HG02970 (cell line): ENCODE results near the gene TSEN34.

Experiments
- ATAC-seq: cut with Tn5 transposase; IDR thresholded peaks from one replicate; pipeline ENCODE4 v1.9.1; 2021; ENCODE audit warnings: mild to moderate bottlenecking, moderate library complexity, moderate number of reproducible peaks; ENCODE audit not compliant: unreplicated experiment, low FRiP score

TSEN34 gene

DNA sequence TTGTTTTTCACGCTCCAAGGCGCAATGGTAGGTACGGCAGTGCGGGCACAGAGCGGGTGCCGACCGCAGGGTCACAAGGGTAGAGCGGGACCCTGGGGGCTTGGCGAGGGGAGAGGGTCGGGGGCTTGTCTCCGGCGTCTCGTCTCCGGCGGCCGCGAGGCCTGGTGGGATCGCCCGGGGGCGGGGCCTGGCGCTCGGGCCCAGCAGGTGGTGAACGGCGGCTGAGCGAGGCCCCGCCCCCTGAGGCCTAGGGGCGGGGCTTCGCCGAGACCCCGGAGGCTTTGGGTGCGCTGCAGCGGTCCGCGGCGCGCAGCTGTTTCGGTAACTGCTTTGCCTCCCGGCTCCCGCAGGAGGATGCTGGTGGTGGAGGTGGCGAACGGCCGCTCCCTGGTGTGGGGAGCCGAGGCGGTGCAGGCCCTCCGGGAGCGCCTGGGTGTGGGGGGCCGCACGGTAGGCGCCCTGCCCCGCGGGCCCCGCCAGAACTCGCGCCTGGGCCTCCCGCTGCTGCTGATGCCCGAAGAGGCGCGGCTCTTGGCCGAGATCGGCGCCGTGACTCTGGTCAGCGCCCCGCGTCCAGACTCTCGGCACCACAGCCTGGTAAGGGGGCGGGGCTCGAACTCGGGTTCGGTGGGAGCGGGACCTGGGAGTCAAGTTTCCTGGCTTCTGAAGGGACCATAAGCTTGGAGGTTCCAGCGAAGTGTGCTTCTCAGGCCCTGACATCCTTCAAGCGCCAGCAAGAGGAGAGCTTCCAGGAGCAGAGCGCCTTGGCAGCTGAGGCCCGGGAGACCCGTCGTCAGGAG, at the start of gene TSEN34:
Gene TSEN34, plus strand, starts transcription at position 298 of the 800 bp plus-strand sequence. Its CDS starts 57 bp downstream, at position 355.
- ATAC-seq, result peak; percentile 29

- ATAC-seq, result no peak
Measured at GRCh38 chr19:54141356-54141755, 49.8 kb upstream of the TSEN34 start.

DNA sequence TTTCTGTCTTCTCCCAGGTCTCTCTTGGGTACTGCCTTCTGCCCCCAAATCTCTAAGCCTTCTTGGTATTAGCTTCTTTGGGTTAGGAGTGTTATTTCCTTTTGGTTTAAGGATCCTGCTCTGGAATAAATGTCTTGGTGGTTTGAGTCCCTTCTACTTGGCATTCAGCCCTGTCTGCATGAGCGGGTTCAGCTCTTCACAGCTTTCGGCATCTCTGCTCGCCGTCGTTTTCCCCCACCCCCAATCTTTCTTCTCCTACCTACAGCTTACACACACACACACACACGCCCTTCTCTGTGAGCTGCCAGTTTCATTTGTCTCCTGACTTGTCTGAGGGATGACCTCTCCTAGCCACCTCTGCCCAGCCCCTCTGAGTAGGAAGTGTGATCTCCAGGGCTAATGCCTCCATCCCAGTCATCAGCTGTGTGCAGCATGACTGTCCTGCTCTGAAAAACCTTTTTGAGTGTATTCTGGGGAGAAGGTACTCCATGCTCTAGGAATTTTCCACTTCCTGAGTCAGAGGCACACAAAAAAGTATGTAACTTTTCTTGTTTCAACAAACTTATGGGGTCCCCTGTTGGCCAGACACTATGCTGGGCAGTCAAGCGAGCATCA, 48.8 kb upstream of the TSEN34 start:
- ATAC-seq, result no peak

- no peak for ATAC-seq
Measured at GRCh38 chr19:54145541-54146158, 45.5 kb upstream of the TSEN34 start.

- ATAC-seq, result no peak
Measured at GRCh38 chr19:54147676-54148075, 43.4 kb upstream of the TSEN34 start.

GRCh38 chr19:54148158-54148557, 43.0 kb upstream of the TSEN34 start:
- no peak for ATAC-seq

GRCh38 chr19:54149021-54149812, 41.9 kb upstream of the TSEN34 start:
- ATAC-seq, result no peak

DNA sequence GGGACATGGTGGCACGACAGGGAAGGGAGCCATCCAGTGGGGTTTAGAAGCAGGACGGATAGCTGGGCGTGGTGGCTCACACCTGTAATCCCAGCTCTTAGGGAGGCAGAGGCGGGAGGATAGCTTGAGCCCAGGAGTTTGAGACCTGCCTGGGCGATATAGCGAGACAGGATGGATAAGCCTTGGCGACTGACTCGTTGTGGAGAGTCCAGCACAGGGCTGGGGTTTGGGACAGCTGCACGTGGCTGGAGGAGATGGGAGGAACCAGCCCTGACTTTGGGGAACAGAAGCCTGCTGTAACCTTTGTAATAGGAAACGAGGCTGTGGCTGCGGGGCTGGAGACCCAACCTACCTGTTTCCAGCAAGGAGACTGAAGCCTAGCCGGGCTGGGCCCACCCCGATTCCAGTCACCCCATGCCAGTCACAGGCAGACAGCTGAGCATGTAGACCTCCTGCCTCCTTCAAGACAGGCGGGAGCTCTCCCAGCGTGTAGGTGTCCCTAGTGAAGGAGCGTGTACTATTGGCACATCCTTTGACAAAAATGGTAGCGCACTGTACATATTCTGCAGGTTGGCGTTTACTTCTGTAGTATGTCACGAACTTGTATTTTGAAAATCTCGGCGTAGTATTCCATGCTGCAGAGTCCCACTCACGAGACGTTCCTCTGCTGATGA, 39.6 kb upstream of the TSEN34 start:
- no peak for ATAC-seq

DNA sequence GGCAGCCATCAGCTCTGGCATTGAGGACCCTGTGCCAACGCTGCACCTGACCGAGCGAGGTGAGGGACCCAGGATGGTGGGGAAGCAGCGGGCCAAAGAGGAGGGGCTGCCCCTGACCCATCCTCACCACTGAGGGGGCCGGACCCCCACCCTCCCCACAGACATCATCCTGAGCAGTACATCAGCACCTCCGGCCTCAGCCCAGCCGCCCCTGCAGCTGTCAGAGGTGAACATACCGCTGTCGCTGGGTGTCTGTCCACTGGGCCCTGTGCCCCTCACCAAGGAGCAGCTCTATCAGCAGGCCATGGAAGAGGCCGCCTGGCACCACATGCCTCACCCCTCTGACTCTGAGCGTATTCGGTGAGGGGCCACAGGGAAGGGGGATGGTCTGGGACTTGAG, 38.8 kb upstream of the TSEN34 start:
- no peak for ATAC-seq

- no peak for ATAC-seq
Measured at GRCh38 chr19:54152878-54153524, 38.1 kb upstream of the TSEN34 start.

GRCh38 chr19:54153731-54154326, 37.3 kb upstream of the TSEN34 start:
- ATAC-seq, result no peak

DNA sequence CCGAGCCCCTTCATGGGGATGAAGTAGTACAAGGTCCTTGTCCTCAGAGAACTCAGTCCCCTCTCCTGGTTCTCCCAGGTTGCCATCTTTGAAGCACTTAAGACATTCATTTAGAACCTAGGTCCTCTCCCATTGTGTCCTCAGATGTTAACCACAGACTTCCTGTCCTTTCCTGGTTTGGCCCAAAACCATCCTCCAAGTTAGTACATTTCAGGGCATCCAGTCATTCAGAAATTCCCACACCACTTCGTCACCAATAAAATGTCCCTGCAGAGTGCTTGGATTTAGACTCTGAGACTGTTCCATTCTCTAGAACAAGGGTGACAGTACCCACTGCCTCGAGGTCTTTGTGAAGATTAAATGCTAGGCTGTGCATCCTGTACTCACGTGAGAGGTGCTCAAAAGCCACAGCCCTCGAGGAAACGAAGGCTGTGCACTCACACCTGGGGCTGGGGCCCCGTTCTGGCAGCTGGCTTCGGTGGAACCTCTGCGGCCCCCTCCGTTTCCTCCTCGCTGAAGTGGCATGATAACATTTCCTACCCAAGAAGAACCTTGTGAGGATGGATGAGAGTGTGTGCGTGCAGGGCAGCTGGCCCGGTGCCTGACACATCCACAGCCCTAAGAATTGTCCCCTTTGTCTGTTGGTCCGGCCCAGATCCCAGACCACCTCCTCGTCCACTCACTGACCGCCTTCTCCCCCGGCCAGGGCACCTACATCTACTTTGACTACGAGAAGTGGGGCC, 36.3 kb upstream of the TSEN34 start:
- no peak for ATAC-seq

DNA sequence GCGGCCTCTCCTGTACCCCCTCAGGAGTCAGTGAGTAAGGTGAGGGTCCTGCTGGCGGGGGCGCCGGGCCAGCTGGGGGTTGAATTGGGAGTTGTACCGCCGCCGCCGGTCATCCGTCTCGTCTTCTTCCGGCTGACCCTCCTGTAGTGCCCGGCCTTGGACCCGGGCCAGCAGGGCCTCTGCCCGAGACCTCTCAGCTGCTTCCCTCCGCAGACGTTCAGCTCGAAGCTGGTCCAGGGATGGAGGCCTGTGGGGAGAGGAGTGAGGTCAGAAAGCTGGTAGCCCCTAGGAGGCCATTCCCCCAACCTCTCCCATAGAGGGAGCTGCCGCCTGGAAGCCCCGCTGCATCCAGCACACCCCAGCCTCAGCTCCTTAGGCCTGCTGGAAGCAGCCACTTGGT, 35.4 kb upstream of the TSEN34 start:
- no peak for ATAC-seq

GRCh38 chr19:54156490-54156889, 34.6 kb upstream of the TSEN34 start:
- no peak for ATAC-seq

DNA sequence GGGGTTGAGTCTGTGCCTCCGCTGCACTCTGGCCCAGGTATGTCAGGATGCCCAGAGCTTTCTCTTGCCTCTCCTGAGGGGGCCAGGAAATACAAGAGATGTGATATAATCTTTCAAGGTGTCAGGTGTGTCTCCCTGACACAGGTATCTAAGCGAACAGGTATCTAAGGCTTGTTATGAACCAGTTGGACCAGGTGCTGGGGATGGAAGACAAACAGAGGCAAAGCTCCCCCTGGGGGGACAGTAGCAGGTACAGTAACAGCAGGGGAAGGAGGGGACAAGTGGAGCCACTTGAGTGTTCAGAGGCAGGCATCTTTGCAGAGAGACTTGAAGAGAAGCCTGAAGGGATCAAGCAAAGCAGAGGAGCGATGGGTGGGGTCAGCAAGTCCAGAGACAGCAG, 34.2 kb upstream of the TSEN34 start:
- ATAC-seq, result no peak

DNA sequence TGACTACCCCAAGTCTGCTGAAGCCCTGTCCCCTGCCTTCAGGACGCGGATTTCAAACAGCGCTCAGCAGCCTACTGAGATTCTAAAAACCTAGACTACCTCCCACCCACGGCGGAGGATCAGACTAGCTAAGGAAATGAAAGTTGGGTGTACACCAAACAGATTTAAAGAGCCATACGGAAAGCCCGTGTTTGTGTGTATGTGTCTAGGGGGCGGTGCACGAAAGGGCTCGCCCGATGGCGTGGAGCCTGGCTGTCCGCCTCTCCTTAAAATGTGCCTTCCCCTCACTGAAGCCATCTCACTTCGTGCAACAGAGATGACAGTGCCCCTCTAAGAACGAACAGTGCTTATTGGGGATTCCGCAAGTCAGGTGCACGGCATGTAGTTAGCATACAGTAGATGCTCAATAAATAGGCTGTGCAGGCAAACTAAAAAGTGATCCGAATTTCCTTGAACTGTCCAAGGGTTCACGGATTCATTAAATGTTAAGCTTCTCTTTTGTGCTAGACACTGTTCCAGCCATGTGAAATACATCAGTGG, 32.2 kb upstream of the TSEN34 start:
- ATAC-seq, result no peak

GRCh38 chr19:54159352-54160181, 31.5 kb upstream of the TSEN34 start, which contains the start of gene LENG1:
LENG1 (minus strand) TSS chr19:54159721; CDS start chr19:54159695, 26 bp downstream.
- peak; percentile 86 for ATAC-seq
